ENCODE data around the gene MSH3. TPM values are rescaled to one million over a fixed set of nuclear protein-coding genes. Genes with fewer than 3 reads are reported as not detected.

Gene MSH3
- total and polyA plus RNA-seq, 2 donors from 2014 or later = 7.0 to 22.1 TPM

- no peak for DNase-seq
- no peak for TF ChIP-seq CTCF (IDR thresholded peaks at IDR 0.05; ENCODE audit: borderline replicate concordance, extremely low read depth, insufficient read depth)
- H3K4me3 ChIP-seq (ENCODE audit: low read length in 3 of 3) = no peak overlapping the region
- no peak overlapping the region for H3K9ac ChIP-seq (ENCODE audit: low read length in 3 of 3)
- H3K27me3 ChIP-seq (ENCODE audit: control insufficient read depth, insufficient read depth, low read length) = no peaks in the 10 kb centered on the region
- H3K36me3 ChIP-seq (ENCODE audit: control insufficient read depth in 2 of 3, insufficient read depth in 3 of 3, low read length in 3 of 3) = peaks cover 0 to 3% (median 0%) of the 10 kb centered on the region in 3 donors
- no peaks in the 10 kb centered on the region for H3K9me3 ChIP-seq (ENCODE audit: control insufficient read depth in 2 of 3, insufficient read depth in 1 of 3, low read length in 3 of 3)
- FAIRE-seq = no peak
- no peaks in the 10 kb centered on the region for H3K4me1 ChIP-seq (ENCODE audit: control insufficient read depth in 2 of 3, insufficient read depth in 2 of 3, low read depth in 1 of 3, low read length in 3 of 3)
- intact Hi-C loops (cut with DNase I) = no loop called here
- H3K27ac ChIP-seq (ENCODE audit: low read depth in 2 of 2, low read length in 2 of 2) = no peak overlapping the region
Observed at GRCh38 chr5:80763211-80763610, 108.8 kb downstream of the MSH3 start.

- Histone ChIP-seq H3K27me3 (ENCODE audit: control insufficient read depth, insufficient read depth, low read length) (no peaks in the 10 kb centered on the region), H3K27ac (ENCODE audit: low read depth in 2 of 2, low read length in 2 of 2) (no peak overlapping the region), H3K9ac (ENCODE audit: low read length in 3 of 3) (no peak overlapping the region), H3K4me1 (ENCODE audit: control insufficient read depth in 2 of 3, insufficient read depth in 2 of 3, low read depth in 1 of 3, low read length in 3 of 3) (no peaks in the 10 kb centered on the region), H3K36me3 (ENCODE audit: control insufficient read depth in 2 of 3, insufficient read depth in 3 of 3, low read length in 3 of 3) (peaks cover 0 to 4% (median 0%) of the 10 kb centered on the region in 3 donors), H3K4me3 (ENCODE audit: low read length in 3 of 3) (no peak overlapping the region), H3K9me3 (ENCODE audit: control insufficient read depth in 2 of 3, insufficient read depth in 1 of 3, low read length in 3 of 3) (no peaks in the 10 kb centered on the region)
- no peak for FAIRE-seq
- DNase-seq = no peak
- intact Hi-C loops (cut with DNase I) = no loop called here
- TF ChIP-seq CTCF (IDR thresholded peaks at IDR 0.05; ENCODE audit: borderline replicate concordance, extremely low read depth, insufficient read depth) = no peak
Observed at GRCh38 chr5:80763873-80764647, 109.6 kb downstream of the MSH3 start.

GRCh38 chr5:80764786-80765185, 110.3 kb downstream of the MSH3 start:
- no peaks in the 10 kb centered on the region for H3K4me1 ChIP-seq (ENCODE audit: control insufficient read depth in 2 of 3, insufficient read depth in 2 of 3, low read depth in 1 of 3, low read length in 3 of 3)
- TF ChIP-seq CTCF (IDR thresholded peaks at IDR 0.05; ENCODE audit: borderline replicate concordance, extremely low read depth, insufficient read depth) = no peak
- H3K9me3 ChIP-seq (ENCODE audit: control insufficient read depth in 2 of 3, insufficient read depth in 1 of 3, low read length in 3 of 3) = no peaks in the 10 kb centered on the region
- H3K27ac ChIP-seq (ENCODE audit: low read depth in 2 of 2, low read length in 2 of 2) = no peak overlapping the region
- no peak overlapping the region for H3K4me3 ChIP-seq (ENCODE audit: low read length in 3 of 3)
- H3K36me3 ChIP-seq (ENCODE audit: control insufficient read depth in 2 of 3, insufficient read depth in 3 of 3, low read length in 3 of 3) = peaks cover 0 to 4% (median 0%) of the 10 kb centered on the region in 3 donors
- no peak overlapping the region for H3K9ac ChIP-seq (ENCODE audit: low read length in 3 of 3)
- no peaks in the 10 kb centered on the region for H3K27me3 ChIP-seq (ENCODE audit: control insufficient read depth, insufficient read depth, low read length)
- no peak for DNase-seq
- no peak for FAIRE-seq
- intact Hi-C loops (cut with DNase I) = no loop called here
